ENCODE measurements around the gene GAS6.
A peak's percentile ranks its signal among the peaks of the same experiment; 100 is the strongest.

Gene GAS6

GRCh38 chr13:113864273-113864890, 506 bp upstream of the GAS6 start:
- no peak for DNase-seq

- peak in 4 of 14 donors; percentile 23 to 52 (median 34) for DNase-seq
Measured at GRCh38 chr13:113862931-113863523, 849 bp downstream of the GAS6 start.

- DNase-seq: no peak
Measured at GRCh38 chr13:113862191-113862930, 1.5 kb downstream of the GAS6 start.

GRCh38 chr13:113861433-113862030, 2.3 kb downstream of the GAS6 start:
- DNase-seq: no peak

- DNase-seq: no peak
Measured at GRCh38 chr13:113860665-113861432, 3.0 kb downstream of the GAS6 start.

- DNase-seq: no peak
Measured at GRCh38 chr13:113860051-113860664, 3.7 kb downstream of the GAS6 start.

- DNase-seq: no peak
Measured at GRCh38 chr13:113859311-113860050, 4.4 kb downstream of the GAS6 start.

- DNase-seq: no peak
Measured at GRCh38 chr13:113857531-113858195, 6.2 kb downstream of the GAS6 start.

- DNase-seq: no peak
Measured at GRCh38 chr13:113856716-113857065, 7.2 kb downstream of the GAS6 start.

- DNase-seq: no peak
Measured at GRCh38 chr13:113855931-113856715, 7.8 kb downstream of the GAS6 start.

GRCh38 chr13:113855012-113855921, 8.6 kb downstream of the GAS6 start:
- no peak for DNase-seq

GRCh38 chr13:113854238-113855011, 9.5 kb downstream of the GAS6 start:
- DNase-seq: peak in 6 of 14 donors; percentile 33 to 58 (median 48)

- no peak for DNase-seq
Measured at GRCh38 chr13:113853518-113854237, 10.2 kb downstream of the GAS6 start.

- no peak for DNase-seq
Measured at GRCh38 chr13:113852536-113853517, 11.0 kb downstream of the GAS6 start.

- DNase-seq: no peak
Measured at GRCh38 chr13:113851826-113852535, 11.9 kb downstream of the GAS6 start.

GRCh38 chr13:113851480-113851803, 12.4 kb downstream of the GAS6 start:
- DNase-seq: no peak
